HepG2 (cell line): ENCODE measurements around the gene CAPN12. TPM values are rescaled to one million over a fixed set of nuclear protein-coding genes. Genes with fewer than 3 reads are reported as not detected.

Source experiments
- ATAC-seq: fragments of 200-7000 bp; cut with Tn5 transposase; 3 replicates; pipeline ENCODE4 v1.9.1; 2020; ENCODE audit warnings: mild to moderate bottlenecking, moderate library complexity
- BruUV-seq: library from RNA; stranded (reverse); fragments of 400-500 nt; replicated peaks from 2 replicates; lab custom pipeline; 2021; lab: Mats Ljungman, UMichigan
- CTCF ChIA-PET: fragments of 300-600 bp; formaldehyde crosslinking; extraction: SDS; loops from one replicate; lab custom pipeline; 2021; ENCODE audit warnings: low total read pairs, inconsistent platforms, low intra/inter-chr PET ratio; lab: Yijun Ruan, JAX
- POLR2A ChIA-PET: fragments of 350-600 bp; sonication (Branson Sonifier 250); formaldehyde crosslinking; loops from one replicate; lab custom pipeline; 2020; ENCODE audit warnings: antibody characterized with exemption, inconsistent platforms; lab: Yijun Ruan, JAX
- DNase-seq: peaks from one replicate; pipeline ENCODE4 v3.0.0-alpha.2; 2015; ENCODE audit warnings: low spot score
- FAIRE-seq: peaks from 3 replicates; lab custom pipeline; 2011; peaks lifted over from hg19 to GRCh38; lab: Jason Lieb, UNC
- H2AFZ ChIP-seq: one replicate; pipeline ENCODE4 v1.6.1; 2011; ENCODE audit warnings: low read length, inconsistent platforms
- H3K27ac ChIP-seq: fragments of 300-600 bp; 3 replicates; pipeline ENCODE4 v1.8.0; 2011; ENCODE audit warnings: mixed run types, mild to moderate bottlenecking, mixed read lengths, low read length, inconsistent platforms; ENCODE audit not compliant: insufficient read depth; ENCODE audit errors: extremely low read length
- H3K27me3 ChIP-seq, 2 experiments: fragments of 200-600 bp in 1 of 2; 2 replicates in 1 of 2; 3 replicates in 1 of 2; pipeline versions ENCODE4 v1.6.0 to v1.8.0; 2011; ENCODE audit warnings: low read length in 2 of 2, mild to moderate bottlenecking in 2 of 2, moderate library complexity in 2 of 2, inconsistent platforms in 1 of 2; ENCODE audit not compliant: insufficient read depth in 2 of 2, control insufficient read depth in 1 of 2
- H3K36me3 ChIP-seq, 2 experiments: fragments of 200-600 bp in 1 of 2; replicated peaks in 1 of 2; 2 replicates in 1 of 2; 3 replicates in 1 of 2; pipeline versions ENCODE4 v1.5.1 to v1.8.0; 2011; ENCODE audit warnings: low read length in 2 of 2, inconsistent platforms in 1 of 2; ENCODE audit not compliant: insufficient read depth in 2 of 2, control insufficient read depth in 1 of 2
- H3K4me1 ChIP-seq: 2 replicates; pipeline ENCODE4 v1.5.1; 2012; ENCODE audit warnings: low read length, inconsistent platforms; ENCODE audit not compliant: insufficient read depth
- H3K4me2 ChIP-seq: 2 replicates; pipeline ENCODE4 v1.6.0; 2011; ENCODE audit warnings: low read depth, low read length, inconsistent platforms
- H3K4me3 ChIP-seq, 3 experiments: fragments of 200-600 bp in 1 of 3; sonication (generic), shearing (Covaris generic) in 1 of 3; replicated peaks in 1 of 3; 2 replicates each; pipeline ENCODE4 v1.5.1; 2011 to 2016; ENCODE audit warnings: low read length in 3 of 3, inconsistent platforms in 2 of 3, low read depth in 2 of 3, mild to moderate bottlenecking in 2 of 3, control low read depth in 1 of 3, mixed read lengths in 1 of 3; ENCODE audit not compliant: insufficient read depth in 1 of 3
- H3K79me2 ChIP-seq: one replicate; pipeline ENCODE4 v1.6.1; 2011; ENCODE audit warnings: low read length, inconsistent platforms; ENCODE audit not compliant: insufficient read depth
- H3K9ac ChIP-seq: 2 replicates; pipeline ENCODE4 v1.6.0; 2011; ENCODE audit warnings: mild to moderate bottlenecking, low read depth, low read length, inconsistent platforms; ENCODE audit not compliant: insufficient read depth
- H3K9me3 ChIP-seq: 2 replicates; pipeline ENCODE4 v1.5.1; 2012; ENCODE audit warnings: mild to moderate bottlenecking, low read length
- H4K20me1 ChIP-seq: 2 replicates; pipeline ENCODE4 v1.6.0; 2011; ENCODE audit warnings: inconsistent platforms, mild to moderate bottlenecking, low read length, moderate library complexity; ENCODE audit not compliant: insufficient read depth
- GZF1 ChIP-seq: sonication (generic); formaldehyde crosslinking; IDR thresholded peaks from 2 replicates; pipeline ENCODE4 v1.5.1; 2020; ENCODE audit warnings: mild to moderate bottlenecking, missing genetic modification reagents
- KLF12 ChIP-seq: sonication (generic); formaldehyde crosslinking; IDR thresholded peaks from 2 replicates; pipeline ENCODE4 v1.4.0; 2020; ENCODE audit warnings: missing genetic modification reagents, borderline replicate concordance
- MAF1 ChIP-seq: sonication (generic); formaldehyde crosslinking; IDR thresholded peaks from 2 replicates; pipeline ENCODE4 v1.5.0; 2020; ENCODE audit warnings: missing genetic modification reagents, borderline replicate concordance
- MEIS2 ChIP-seq: sonication (generic); formaldehyde crosslinking; IDR thresholded peaks from 2 replicates; pipeline ENCODE4 v1.9.0; 2021; ENCODE audit warnings: mild to moderate bottlenecking, missing genetic modification reagents
- REL ChIP-seq: sonication (generic); formaldehyde crosslinking; conservative IDR thresholded peaks from 2 replicates; pipeline ENCODE4 v1.8.0; 2022; ENCODE audit warnings: mild to moderate bottlenecking, missing genetic modification reagents, moderate library complexity
- RFXAP ChIP-seq: sonication (generic); formaldehyde crosslinking; IDR thresholded peaks from 2 replicates; pipeline ENCODE4 v1.4.0; 2020; ENCODE audit warnings: missing genetic modification reagents, borderline replicate concordance
- SALL1 ChIP-seq: sonication (generic); formaldehyde crosslinking; IDR thresholded peaks from 2 replicates; pipeline ENCODE4 v1.8.0; 2022; ENCODE audit warnings: mild to moderate bottlenecking, missing genetic modification reagents
- ZNF12 ChIP-seq: sonication (generic); formaldehyde crosslinking; IDR thresholded peaks from 2 replicates; pipeline ENCODE4 v1.5.0; 2020; ENCODE audit warnings: missing genetic modification reagents
- ZNF124 ChIP-seq: sonication (generic); formaldehyde crosslinking; IDR thresholded peaks from 2 replicates; pipeline ENCODE4 v1.4.0; 2020; ENCODE audit warnings: missing genetic modification reagents
- ZNF564 ChIP-seq: sonication (generic); formaldehyde crosslinking; IDR thresholded peaks from 2 replicates; pipeline ENCODE4 v1.8.1; 2023; ENCODE audit warnings: mild to moderate bottlenecking, missing genetic modification reagents
- WGBS: methylation state at CpG from one replicate; pipeline ENCODE4 v1.1.6; 2017; ENCODE audit warnings: low lambda C conversion rate; 5-methylcytosine and 5-hydroxymethylcytosine counted together
- in situ Hi-C: cut with HindIII; loops from 2 replicates; pipeline ENCODE4 v1.10.0; 2017; ENCODE audit warnings: low pct_unique_long_range_greater_than_20kb; ENCODE audit not compliant: extremely low pct_ligation_motif_present
- intact Hi-C: fragments of 100-400 bp; cut with micrococcal nuclease; formaldehyde crosslinking; loops from one replicate; pipeline ENCODE4 v1.10.0; 2022; ENCODE audit not compliant: unreplicated experiment
- polyA plus RNA-seq, 8 experiments: library from polyadenylated mRNA; depleted of rRNA in 3 of 8; stranded (reverse) in 7 of 8; unstranded in 1 of 8; fragments of >200 nt; fragmentation: Illumina TruSeq in 4 of 8; extraction: Trizol in 4 of 8; gene quantifications; 2 replicates each; pipeline versions ENCODE4 v1.2.1 to v1.2.3, GENCODE V29; 2011 to 2016; ENCODE audit warnings: low read depth in 4 of 8, missing spikeins in 1 of 8, mixed read lengths in 1 of 8; ENCODE audit not compliant: insufficient read depth in 1 of 8
- total RNA-seq, 5 experiments: library from RNA; depleted of rRNA; stranded (reverse); fragments of >200 nt; fragmentation: Illumina TruSeq; extraction: Trizol; gene quantifications; 2 replicates each; pipeline ENCODE4 v1.2.3, GENCODE V29; 2016; ENCODE audit warnings: low read depth in 1 of 5
- TF ChIP-seq, protein P1 (sequence below): IDR thresholded peaks from 2 replicates; pipeline ENCODE4 v1.6.1; 2016
- TF ChIP-seq, protein P2 (sequence below): sonication (generic); formaldehyde crosslinking; IDR thresholded peaks from 2 replicates; pipeline ENCODE4 v1.4.0; 2020; ENCODE audit warnings: missing genetic modification reagents, mild to moderate bottlenecking, borderline replicate concordance
- TF ChIP-seq, protein P3 (sequence below): sonication (generic); formaldehyde crosslinking; IDR thresholded peaks from 2 replicates; pipeline ENCODE4 v1.4.0; 2020; ENCODE audit warnings: missing genetic modification reagents
- TF ChIP-seq, protein P4 (sequence below): sonication (generic); formaldehyde crosslinking; IDR thresholded peaks from 2 replicates; pipeline ENCODE4 v1.9.0; 2021; ENCODE audit warnings: missing genetic modification reagents, mild to moderate bottlenecking, borderline replicate concordance

The CAPN12 gene
- total and polyA plus RNA-seq, 2 of the 13 experiments (the other 11 are each of a cell fraction or from before 2014, with no cell fraction given): 1.6 to 13.6 TPM

DNA sequence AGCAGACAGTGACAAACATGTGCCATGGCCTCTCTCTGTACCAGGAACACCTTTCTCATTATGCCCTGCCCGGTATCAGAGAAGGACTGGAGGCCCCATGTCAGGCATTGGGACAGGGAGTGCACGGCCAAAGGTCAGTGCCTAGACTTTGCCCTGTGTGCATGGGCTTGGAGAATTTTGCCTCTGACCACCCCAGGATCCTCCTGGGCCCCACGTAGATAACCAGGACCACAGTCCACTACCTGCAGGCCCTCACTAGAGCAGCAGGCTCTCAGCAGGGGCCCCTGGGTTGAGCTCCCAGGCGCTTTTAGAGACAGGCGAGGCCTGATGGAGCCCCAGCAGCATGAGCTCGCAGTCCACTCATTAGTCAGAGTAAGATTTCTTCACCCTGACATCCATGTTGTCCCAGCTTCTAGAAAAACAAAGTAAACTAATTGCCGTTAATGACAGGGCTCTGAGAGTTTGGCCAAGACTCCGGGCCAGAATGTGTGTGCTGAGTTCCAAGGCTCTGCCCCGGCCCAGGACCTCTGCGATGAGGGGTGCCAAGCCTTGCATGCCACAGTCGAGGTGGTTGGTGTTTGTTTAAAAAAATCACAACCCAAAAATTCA is 42.7 kb downstream of the CAPN12 start:
- intact Hi-C loops (loop anchor here (2.0 to 5.0 kb wide), 2 partner anchors 21 to 49 kb away; no protein-coding TSS in a partner anchor), in situ Hi-C loops (loop anchor here (5.0 kb wide), 1 partner anchor 44 kb away; no protein-coding TSS in a partner anchor)
- Histone ChIP-seq H2AFZ (no peak overlapping the region), H3K4me1 (peaks cover 95% of the 10 kb centered on the region), H3K27ac (peak overlapping the region; percentile 99), H3K79me2 (peaks cover 49% of the 10 kb centered on the region), H3K27me3 (no peaks in the 10 kb centered on the region), H3K4me2 (peak overlapping the region; percentile 70), H3K9me3 (no peaks in the 10 kb centered on the region), H3K4me3 (peak overlapping the region in 1 of 3 experiments; percentile 47; a peak in 2 of 6 replicates), H3K9ac (peak overlapping the region; percentile 76), H3K36me3 (peaks cover 42 to 60% of the 10 kb centered on the region in 2 experiments), H4K20me1 (no peaks in the 10 kb centered on the region)
- BruUV-seq: no TSS peak
- 25% methylated on average over 5 of the region's 11 CpGs for WGBS
- POLR2A ChIA-PET: interaction anchor here (0.7 to 3.6 kb wide), 30 partner anchors 9 to 274 kb away, joined by 3 to 63 read pairs (median 4); partner anchors contain the start of genes ACTN4, ECH1, EIF3K and FBXO17
- DNase-seq: peak; percentile 93
- CTCF ChIA-PET: no interaction called here
- peak; percentile 89 for ATAC-seq
- FAIRE-seq: peak; percentile 95
- TF ChIP-seq, protein P1, sequence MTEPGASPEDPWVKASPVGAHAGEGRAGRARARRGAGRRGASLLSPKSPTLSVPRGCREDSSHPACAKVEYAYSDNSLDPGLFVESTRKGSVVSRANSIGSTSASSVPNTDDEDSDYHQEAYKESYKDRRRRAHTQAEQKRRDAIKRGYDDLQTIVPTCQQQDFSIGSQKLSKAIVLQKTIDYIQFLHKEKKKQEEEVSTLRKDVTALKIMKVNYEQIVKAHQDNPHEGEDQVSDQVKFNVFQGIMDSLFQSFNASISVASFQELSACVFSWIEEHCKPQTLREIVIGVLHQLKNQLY (CRISPR knock-in tag): peak; percentile 93
- TF ChIP-seq ZNF124 (CRISPR knock-in tag) (no peak), KLF12 (peak; percentile 77; the same call in 1 of the 2 replicates), REL (CRISPR knock-in tag) (no peak), ZNF12 (CRISPR knock-in tag) (peak; percentile 38; the same call in 1 of the 2 replicates), RFXAP (CRISPR knock-in tag) (no peak), GZF1 (CRISPR knock-in tag) (no peak), MEIS2 (CRISPR knock-in tag) (peak; percentile 51; the same call in 1 of the 2 replicates), ZNF564 (CRISPR knock-in tag) (0 out of 2 replicates have a peak, but pooled peaks have one; percentile 33), SALL1 (CRISPR knock-in tag) (peak; percentile 94), MAF1 (CRISPR knock-in tag) (no peak)
- TF ChIP-seq, protein P2, sequence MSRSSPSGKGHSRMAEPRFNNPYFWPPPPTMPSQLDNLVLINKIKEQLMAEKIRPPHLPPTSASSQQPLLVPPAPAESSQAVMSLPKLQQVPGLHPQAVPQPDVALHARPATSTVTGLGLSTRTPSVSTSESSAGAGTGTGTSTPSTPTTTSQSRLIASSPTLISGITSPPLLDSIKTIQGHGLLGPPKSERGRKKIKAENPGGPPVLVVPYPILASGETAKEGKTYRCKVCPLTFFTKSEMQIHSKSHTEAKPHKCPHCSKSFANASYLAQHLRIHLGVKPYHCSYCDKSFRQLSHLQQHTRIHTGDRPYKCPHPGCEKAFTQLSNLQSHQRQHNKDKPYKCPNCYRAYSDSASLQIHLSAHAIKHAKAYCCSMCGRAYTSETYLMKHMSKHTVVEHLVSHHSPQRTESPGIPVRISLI (CRISPR knock-in tag): peak; percentile 29; the same call in 1 of the 2 replicates
- TF ChIP-seq, protein P3, sequence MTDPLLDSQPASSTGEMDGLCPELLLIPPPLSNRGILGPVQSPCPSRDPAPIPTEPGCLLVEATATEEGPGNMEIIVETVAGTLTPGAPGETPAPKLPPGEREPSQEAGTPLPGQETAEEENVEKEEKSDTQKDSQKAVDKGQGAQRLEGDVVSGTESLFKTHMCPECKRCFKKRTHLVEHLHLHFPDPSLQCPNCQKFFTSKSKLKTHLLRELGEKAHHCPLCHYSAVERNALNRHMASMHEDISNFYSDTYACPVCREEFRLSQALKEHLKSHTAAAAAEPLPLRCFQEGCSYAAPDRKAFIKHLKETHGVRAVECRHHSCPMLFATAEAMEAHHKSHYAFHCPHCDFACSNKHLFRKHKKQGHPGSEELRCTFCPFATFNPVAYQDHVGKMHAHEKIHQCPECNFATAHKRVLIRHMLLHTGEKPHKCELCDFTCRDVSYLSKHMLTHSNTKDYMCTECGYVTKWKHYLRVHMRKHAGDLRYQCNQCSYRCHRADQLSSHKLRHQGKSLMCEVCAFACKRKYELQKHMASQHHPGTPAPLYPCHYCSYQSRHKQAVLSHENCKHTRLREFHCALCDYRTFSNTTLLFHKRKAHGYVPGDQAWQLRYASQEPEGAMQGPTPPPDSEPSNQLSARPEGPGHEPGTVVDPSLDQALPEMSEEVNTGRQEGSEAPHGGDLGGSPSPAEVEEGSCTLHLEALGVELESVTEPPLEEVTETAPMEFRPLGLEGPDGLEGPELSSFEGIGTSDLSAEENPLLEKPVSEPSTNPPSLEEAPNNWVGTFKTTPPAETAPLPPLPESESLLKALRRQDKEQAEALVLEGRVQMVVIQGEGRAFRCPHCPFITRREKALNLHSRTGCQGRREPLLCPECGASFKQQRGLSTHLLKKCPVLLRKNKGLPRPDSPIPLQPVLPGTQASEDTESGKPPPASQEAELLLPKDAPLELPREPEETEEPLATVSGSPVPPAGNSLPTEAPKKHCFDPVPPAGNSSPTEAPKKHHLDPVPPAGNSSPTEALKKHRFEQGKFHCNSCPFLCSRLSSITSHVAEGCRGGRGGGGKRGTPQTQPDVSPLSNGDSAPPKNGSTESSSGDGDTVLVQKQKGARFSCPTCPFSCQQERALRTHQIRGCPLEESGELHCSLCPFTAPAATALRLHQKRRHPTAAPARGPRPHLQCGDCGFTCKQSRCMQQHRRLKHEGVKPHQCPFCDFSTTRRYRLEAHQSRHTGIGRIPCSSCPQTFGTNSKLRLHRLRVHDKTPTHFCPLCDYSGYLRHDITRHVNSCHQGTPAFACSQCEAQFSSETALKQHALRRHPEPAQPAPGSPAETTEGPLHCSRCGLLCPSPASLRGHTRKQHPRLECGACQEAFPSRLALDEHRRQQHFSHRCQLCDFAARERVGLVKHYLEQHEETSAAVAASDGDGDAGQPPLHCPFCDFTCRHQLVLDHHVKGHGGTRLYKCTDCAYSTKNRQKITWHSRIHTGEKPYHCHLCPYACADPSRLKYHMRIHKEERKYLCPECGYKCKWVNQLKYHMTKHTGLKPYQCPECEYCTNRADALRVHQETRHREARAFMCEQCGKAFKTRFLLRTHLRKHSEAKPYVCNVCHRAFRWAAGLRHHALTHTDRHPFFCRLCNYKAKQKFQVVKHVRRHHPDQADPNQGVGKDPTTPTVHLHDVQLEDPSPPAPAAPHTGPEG: 0 out of 2 replicates have a peak, but pooled peaks have one; percentile 23
- TF ChIP-seq, protein P4, sequence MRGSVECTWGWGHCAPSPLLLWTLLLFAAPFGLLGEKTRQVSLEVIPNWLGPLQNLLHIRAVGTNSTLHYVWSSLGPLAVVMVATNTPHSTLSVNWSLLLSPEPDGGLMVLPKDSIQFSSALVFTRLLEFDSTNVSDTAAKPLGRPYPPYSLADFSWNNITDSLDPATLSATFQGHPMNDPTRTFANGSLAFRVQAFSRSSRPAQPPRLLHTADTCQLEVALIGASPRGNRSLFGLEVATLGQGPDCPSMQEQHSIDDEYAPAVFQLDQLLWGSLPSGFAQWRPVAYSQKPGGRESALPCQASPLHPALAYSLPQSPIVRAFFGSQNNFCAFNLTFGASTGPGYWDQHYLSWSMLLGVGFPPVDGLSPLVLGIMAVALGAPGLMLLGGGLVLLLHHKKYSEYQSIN: no peak
